ENCODE data around the gene EPHB2. TPM values are rescaled to one million over a fixed set of nuclear protein-coding genes. Genes with fewer than 3 reads are reported as not detected.

The EPHB2 gene
- total and polyA plus RNA-seq, 8 donors, result 0.13 to 88.1 (median 2.6) TPM; not detected in 1

DNA sequence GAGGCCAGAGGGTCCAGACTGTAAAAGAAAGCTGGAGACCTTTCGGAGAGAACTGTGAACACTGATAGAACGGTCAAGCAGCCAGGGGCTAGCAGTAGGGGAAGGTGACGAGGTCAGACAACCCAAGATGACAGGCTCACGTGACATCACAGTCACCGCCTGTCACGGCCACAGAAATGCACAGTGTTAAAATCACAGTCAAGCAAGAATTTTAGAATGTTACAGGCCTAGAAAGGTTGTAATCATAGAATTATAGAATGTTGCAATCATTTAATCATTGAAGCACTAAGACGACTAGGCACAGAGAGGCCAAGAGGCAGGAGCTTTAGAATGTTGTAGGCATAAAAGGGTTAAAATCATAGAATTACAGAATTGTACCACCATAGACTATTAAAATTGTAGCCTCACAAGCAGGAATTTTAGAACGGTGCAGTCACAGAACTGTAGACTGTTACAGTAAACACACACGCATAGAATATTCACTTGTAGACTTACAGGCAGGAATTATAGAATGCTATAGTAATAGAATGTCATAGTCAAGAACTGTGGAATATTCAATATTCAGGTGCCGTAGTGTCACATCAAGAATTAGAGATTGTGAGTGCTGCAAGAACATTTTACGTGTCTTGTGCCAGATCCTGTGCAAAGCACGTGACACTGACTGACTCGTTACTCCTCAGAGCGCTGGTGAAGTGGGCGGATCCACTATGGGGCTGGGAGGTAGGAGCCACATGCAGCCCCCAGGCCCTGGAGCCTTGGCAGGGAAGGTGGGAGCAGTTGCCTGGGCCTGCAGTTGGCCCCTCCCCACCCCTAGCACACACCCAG is 118.1 kb downstream of the EPHB2 start:
- H3K36me3 ChIP-seq, result no peaks in the 10 kb centered on the region
- H3K27me3 ChIP-seq, result peaks cover 0 to 14% (median 0%) of the 10 kb centered on the region in 3 donors
- no peaks in the 10 kb centered on the region for H3K9me3 ChIP-seq
- WGBS, 5 donors, result 78 to 87% (median 82%) methylated on average over 15 of the region's 15 CpGs
- intact Hi-C loops (cut with DNase I; ENCODE audit: low total_unique reads), result no loop called here
- peak in 1 of 2 donors; percentile 62 for DNase-seq
- TF ChIP-seq POLR2A (IDR thresholded peaks at IDR 0.05), result no peak
- no peak for TF ChIP-seq EP300 (IDR thresholded peaks at IDR 0.05)
- TF ChIP-seq POLR2AphosphoS5 (IDR thresholded peaks at IDR 0.05), result no peak
- H3K4me3 ChIP-seq, result no peak overlapping the region
- H3K4me1 ChIP-seq, result peaks cover 3 to 26% (median 17%) of the 10 kb centered on the region in 4 donors
- H3K27ac ChIP-seq, result no peak overlapping the region

DNA sequence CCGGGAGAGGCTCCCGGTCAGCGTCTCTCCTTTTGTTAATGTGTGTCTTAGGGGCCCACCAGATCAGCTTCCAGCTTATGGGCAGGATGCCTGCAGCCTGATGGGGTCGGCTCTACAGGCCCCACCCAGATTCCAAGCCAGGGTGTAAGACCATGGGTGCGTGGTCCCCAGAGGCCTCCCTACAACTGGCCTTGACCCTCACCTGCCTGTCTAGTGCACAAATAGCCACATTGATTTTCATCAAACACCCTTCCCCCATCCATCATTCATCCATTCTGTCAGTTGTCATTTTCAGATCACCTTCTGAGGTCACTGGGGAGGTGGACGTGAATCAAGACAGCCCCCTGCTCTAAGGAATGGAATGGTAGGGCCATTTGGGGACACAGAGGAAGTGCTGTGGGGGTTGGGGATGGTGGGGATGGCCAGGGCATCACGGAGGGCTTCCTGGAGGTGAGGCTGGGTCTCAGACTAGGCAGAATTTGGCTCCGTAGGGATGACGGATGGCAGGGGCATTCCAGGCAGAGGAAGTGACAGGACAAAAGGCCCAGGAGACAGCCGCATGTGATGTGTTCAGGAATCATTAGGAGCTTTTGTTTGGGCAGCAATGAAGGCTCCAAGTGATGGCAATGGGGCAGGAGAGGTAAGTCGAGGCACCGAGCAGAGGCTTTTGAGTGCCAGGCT is 118.8 kb downstream of the EPHB2 start:
- intact Hi-C loops (cut with DNase I; ENCODE audit: low total_unique reads), result no loop called here
- no peaks in the 10 kb centered on the region for H3K36me3 ChIP-seq
- peaks cover 0 to 14% (median 0%) of the 10 kb centered on the region in 3 donors for H3K27me3 ChIP-seq
- no peak overlapping the region for H3K27ac ChIP-seq
- H3K9me3 ChIP-seq, result no peaks in the 10 kb centered on the region
- no peak for DNase-seq
- no peak overlapping the region for H3K4me3 ChIP-seq
- TF ChIP-seq, protein P1, sequence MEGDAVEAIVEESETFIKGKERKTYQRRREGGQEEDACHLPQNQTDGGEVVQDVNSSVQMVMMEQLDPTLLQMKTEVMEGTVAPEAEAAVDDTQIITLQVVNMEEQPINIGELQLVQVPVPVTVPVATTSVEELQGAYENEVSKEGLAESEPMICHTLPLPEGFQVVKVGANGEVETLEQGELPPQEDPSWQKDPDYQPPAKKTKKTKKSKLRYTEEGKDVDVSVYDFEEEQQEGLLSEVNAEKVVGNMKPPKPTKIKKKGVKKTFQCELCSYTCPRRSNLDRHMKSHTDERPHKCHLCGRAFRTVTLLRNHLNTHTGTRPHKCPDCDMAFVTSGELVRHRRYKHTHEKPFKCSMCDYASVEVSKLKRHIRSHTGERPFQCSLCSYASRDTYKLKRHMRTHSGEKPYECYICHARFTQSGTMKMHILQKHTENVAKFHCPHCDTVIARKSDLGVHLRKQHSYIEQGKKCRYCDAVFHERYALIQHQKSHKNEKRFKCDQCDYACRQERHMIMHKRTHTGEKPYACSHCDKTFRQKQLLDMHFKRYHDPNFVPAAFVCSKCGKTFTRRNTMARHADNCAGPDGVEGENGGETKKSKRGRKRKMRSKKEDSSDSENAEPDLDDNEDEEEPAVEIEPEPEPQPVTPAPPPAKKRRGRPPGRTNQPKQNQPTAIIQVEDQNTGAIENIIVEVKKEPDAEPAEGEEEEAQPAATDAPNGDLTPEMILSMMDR (IDR thresholded peaks at IDR 0.05), result no peak
- TF ChIP-seq EP300 (IDR thresholded peaks at IDR 0.05) (no peak), POLR2A (IDR thresholded peaks at IDR 0.05) (no peak), POLR2AphosphoS5 (IDR thresholded peaks at IDR 0.05) (no peak)
- 64 to 73% (median 67%) methylated on average over 9 to 12 of the region's 12 CpGs for WGBS, 5 donors
- H3K4me1 ChIP-seq, result peaks cover 3 to 26% (median 17%) of the 10 kb centered on the region in 4 donors

DNA sequence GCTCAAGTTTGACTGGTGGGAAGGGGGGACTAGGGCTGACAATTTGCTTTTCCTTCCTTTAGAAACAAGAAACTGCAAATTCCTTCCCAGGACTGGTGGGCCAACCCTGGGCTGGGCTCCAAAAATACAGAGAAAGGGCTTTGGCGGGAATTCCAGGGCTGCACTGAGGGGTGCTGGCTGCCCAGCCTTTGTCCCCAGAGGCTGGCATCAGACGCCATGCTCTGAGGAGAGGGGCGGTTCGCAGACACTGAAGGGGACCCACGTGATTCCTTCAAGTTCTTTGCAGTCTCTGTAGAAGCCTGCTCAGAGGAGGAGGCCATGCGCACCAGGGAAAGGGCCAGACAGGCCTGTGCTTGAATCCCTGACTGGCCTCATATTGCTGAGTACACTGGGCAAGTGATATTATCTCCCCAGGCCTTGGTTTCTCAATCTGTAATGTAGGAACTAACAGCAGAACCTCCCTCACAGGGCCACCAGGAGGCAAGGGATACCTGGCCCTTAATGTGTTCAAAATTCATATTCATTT is 119.5 kb downstream of the EPHB2 start:
- Histone ChIP-seq H3K9me3 (no peaks in the 10 kb centered on the region), H3K4me1 (peaks cover 3 to 26% (median 17%) of the 10 kb centered on the region in 4 donors), H3K36me3 (no peaks in the 10 kb centered on the region), H3K4me3 (no peak overlapping the region), H3K27me3 (peaks cover 0 to 14% (median 0%) of the 10 kb centered on the region in 3 donors), H3K27ac (no peak overlapping the region)
- 61 to 86% (median 75%) methylated on average over 6 of the region's 6 CpGs for WGBS, 5 donors
- peak in 1 of 2 donors; percentile 59 for DNase-seq
- intact Hi-C loops (cut with DNase I; ENCODE audit: low total_unique reads), result no loop called here
- TF ChIP-seq, protein P1 (IDR thresholded peaks at IDR 0.05), result no peak
- no peak for TF ChIP-seq POLR2AphosphoS5 (IDR thresholded peaks at IDR 0.05)
- TF ChIP-seq EP300 (IDR thresholded peaks at IDR 0.05), result no peak
- no peak for TF ChIP-seq POLR2A (IDR thresholded peaks at IDR 0.05)

GRCh38 chr1:22830757-22831340 is 120.2 kb downstream of the EPHB2 start:
- DNase-seq, result no peak
- no peaks in the 10 kb centered on the region for H3K9me3 ChIP-seq
- no peak overlapping the region for H3K27ac ChIP-seq
- H3K4me1 ChIP-seq, result peaks cover 3 to 25% (median 16%) of the 10 kb centered on the region in 4 donors
- WGBS, 5 donors, result 76 to 89% (median 84%) methylated on average over 7 of the region's 7 CpGs
- intact Hi-C loops (cut with DNase I; ENCODE audit: low total_unique reads), result no loop called here
- H3K27me3 ChIP-seq, result peaks cover 0 to 14% (median 0%) of the 10 kb centered on the region in 3 donors
- TF ChIP-seq POLR2AphosphoS5 (IDR thresholded peaks at IDR 0.05) (no peak), POLR2A (IDR thresholded peaks at IDR 0.05) (no peak), EP300 (IDR thresholded peaks at IDR 0.05) (no peak)
- TF ChIP-seq, protein P1 (IDR thresholded peaks at IDR 0.05), result no peak
- no peaks in the 10 kb centered on the region for H3K36me3 ChIP-seq
- H3K4me3 ChIP-seq, result no peak overlapping the region
